Lower leg skin (tissue), 4 donors: ENCODE data around the gene CNNM4. TPM values are rescaled to one million over a fixed set of nuclear protein-coding genes. Genes with fewer than 3 reads are reported as not detected.

Source experiments
- DNase-seq, 2 donors: peaks; one replicate each; pipeline ENCODE4 v3.0.0-alpha.2; 2019; ENCODE audit warnings: low spot score in 2 of 2
- H3K4me3 ChIP-seq: fragments of 200-600 bp; sonication (generic); 2 replicates; pipeline ENCODE4 v1.5.1; 2017; ENCODE audit warnings: mild to moderate bottlenecking, low read depth; ENCODE audit not compliant: poor library complexity, severe bottlenecking
- CTCF ChIP-seq, 3 donors: fragments of 450-650 bp; IDR thresholded peaks; one replicate each; pipeline ENCODE4 v1.5.1; 2016; ENCODE audit warnings: antibody characterized with exemption in 3 of 3, mild to moderate bottlenecking in 3 of 3, moderate library complexity in 2 of 3
- POLR2A ChIP-seq, 2 donors: fragments of 450-650 bp; IDR thresholded peaks; one replicate each; pipeline ENCODE4 v1.6.1; 2016 to 2017; ENCODE audit warnings: antibody characterized with exemption in 2 of 2, mild to moderate bottlenecking in 1 of 2, moderate library complexity in 1 of 2
- WGBS, 2 donors: methylation state at CpG; one replicate each; pipeline ENCODE4 v1.1.5; 2018; 5-methylcytosine and 5-hydroxymethylcytosine counted together
- intact Hi-C: fragments of 100-400 bp; cut with DNase I; formaldehyde crosslinking; loops from one replicate; pipeline ENCODE4 v1.15.0; 2023; ENCODE audit warnings: low total_unique reads
- total RNA-seq, 4 donors: library from RNA; depleted of rRNA; stranded (reverse); fragments of >200 nt; gene quantifications; one replicate each; pipeline ENCODE4 v1.1.0, GENCODE V29; 2016

CNNM4 gene
- total RNA-seq, 4 donors from 2014 or later = 17.4 to 29.1 (median 22.2) TPM

- WGBS, 2 donors = 45 to 58% methylated on average over 7 of the region's 7 CpGs
- intact Hi-C loops = no loop called here
- no peak for DNase-seq
- H3K4me3 ChIP-seq = no peak overlapping the region
- TF ChIP-seq POLR2A (IDR thresholded peaks at IDR 0.05) (no peak), CTCF (IDR thresholded peaks at IDR 0.05) (no peak)
Measured at GRCh38 chr2:96773922-96774321, 13.2 kb downstream of the CNNM4 start.

- WGBS, 2 donors = 0 to 56% methylated on average over 1 of the region's 1 CpG
- intact Hi-C loops = no loop called here
- H3K4me3 ChIP-seq = no peak overlapping the region
- DNase-seq = no peak
- no peak for TF ChIP-seq POLR2A (IDR thresholded peaks at IDR 0.05)
- no peak for TF ChIP-seq CTCF (IDR thresholded peaks at IDR 0.05)
Measured at GRCh38 chr2:96775160-96775559, 14.5 kb downstream of the CNNM4 start.

- TF ChIP-seq CTCF (IDR thresholded peaks at IDR 0.05) = no peak
- TF ChIP-seq POLR2A (IDR thresholded peaks at IDR 0.05) = no peak
- intact Hi-C loops = no loop called here
- WGBS, 2 donors = 74 to 84% methylated on average over 4 of the region's 4 CpGs
- H3K4me3 ChIP-seq = no peak overlapping the region
- DNase-seq = no peak
Measured at GRCh38 chr2:96783388-96783787, 22.7 kb downstream of the CNNM4 start.

GRCh38 chr2:96787411-96787810 lies 26.7 kb downstream of the CNNM4 start:
- WGBS, 2 donors = 90 to 95% methylated on average over 3 of the region's 3 CpGs
- intact Hi-C loops = no loop called here
- DNase-seq = no peak
- TF ChIP-seq POLR2A (IDR thresholded peaks at IDR 0.05) (no peak), CTCF (IDR thresholded peaks at IDR 0.05) (no peak)
- no peak overlapping the region for H3K4me3 ChIP-seq

GRCh38 chr2:96788442-96789244 lies 27.9 kb downstream of the CNNM4 start:
- no peak overlapping the region for H3K4me3 ChIP-seq
- TF ChIP-seq POLR2A (IDR thresholded peaks at IDR 0.05) = no peak
- no peak for TF ChIP-seq CTCF (IDR thresholded peaks at IDR 0.05)
- intact Hi-C loops = no loop called here
- DNase-seq = no peak
- 57 to 69% methylated on average over 17 of the region's 17 CpGs for WGBS, 2 donors

- TF ChIP-seq CTCF (IDR thresholded peaks at IDR 0.05) = no peak
- TF ChIP-seq POLR2A (IDR thresholded peaks at IDR 0.05) = no peak
- DNase-seq = no peak
- H3K4me3 ChIP-seq = no peak overlapping the region
- intact Hi-C loops = no loop called here
- 73 to 77% methylated on average over 4 to 6 of the region's 6 CpGs for WGBS, 2 donors
Measured at GRCh38 chr2:96789245-96789617, 28.5 kb downstream of the CNNM4 start.
